Activated CD4-positive, CD25-positive, alpha-beta regulatory T cell (primary cell): ENCODE measurements around the gene MFN1.

Source experiments
- DNase-seq, 4 experiments: peaks; one replicate each; lab custom pipeline; 2025; lab: John Stamatoyannopoulos, UW

The MFN1 gene

DNA sequence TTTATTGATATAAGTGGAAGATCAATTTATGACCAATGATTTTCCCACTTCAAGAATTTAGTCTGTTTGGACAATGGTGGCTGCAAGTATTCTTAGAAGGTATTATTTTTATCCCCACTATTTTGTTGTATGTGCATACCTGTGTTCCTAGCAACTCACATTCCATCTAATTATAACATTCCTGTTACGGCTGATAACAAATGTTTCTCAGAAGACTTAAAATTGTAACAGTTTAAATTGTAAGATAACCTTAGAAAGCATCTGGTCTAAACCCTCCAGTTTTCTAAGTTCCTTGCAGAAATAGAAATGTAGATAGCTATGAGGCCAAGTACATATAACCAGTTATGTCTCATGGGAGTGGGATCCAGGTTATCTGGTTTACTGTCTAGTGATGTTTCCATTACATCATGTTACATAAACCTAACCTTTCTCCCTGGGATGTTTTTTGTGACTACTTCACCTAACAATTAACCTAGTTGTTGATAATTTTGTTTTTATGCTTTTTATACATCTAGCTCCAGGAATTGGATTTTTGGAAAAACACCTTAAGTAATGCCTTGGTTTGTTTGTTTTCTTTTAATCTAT, 11.1 kb upstream of the MFN1 start:
- DNase-seq = no peak

DNA sequence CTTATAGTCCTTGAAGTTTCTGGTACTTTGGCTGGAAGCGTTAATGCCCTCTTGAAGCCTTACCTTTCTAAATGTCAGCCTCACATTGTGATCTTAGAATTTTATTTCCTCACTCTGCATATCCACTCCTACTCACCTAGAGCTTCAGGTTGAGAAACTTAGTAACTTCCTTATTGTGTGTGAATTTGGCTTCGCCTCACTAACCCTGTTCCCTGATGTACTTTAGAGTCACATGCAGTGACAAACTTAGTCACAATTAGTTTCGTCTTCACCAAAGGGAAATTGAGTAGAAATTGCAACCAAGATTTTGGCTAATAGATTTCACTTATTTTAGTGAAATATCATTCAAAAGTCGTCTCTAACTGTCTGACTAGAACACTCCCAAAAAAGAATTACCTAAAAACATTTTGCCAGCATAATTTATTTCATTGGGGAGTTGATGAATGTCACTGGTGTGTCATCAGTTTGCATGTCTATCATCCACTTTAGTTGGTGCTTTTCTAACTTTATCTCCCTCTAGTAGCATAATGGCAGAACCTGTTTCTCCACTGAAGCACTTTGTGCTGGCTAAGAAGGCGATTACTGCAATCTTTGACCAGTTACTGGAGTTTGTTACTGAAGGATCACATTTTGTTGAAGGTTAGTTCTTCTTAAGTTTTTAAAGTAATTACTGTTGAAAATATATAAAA, 960 bp downstream of the MFN1 start:
- DNase-seq = no peak

- no peak for DNase-seq
Measured at GRCh38 chr3:179355996-179356395, 8.5 kb downstream of the MFN1 start.

- no peak for DNase-seq
Measured at GRCh38 chr3:179363332-179363731, 15.8 kb downstream of the MFN1 start.

DNA sequence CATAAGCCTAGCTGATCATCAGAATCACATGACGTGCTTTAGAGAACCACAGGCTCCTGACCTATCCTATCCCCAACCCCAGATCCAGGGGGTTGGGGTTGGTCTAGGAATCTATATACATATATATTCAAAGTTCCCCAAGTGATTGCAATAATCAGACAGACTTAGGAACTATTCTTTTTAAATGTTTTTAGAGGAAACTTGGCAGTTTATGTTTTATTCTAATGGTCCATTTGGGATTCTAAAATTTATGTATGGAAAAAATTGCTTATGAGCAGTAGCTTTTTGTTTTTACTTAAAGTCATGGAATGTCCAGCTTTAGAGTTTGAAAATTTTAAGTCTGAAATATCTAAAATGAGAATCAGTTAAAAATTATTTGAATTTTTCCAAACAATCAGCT, 22.1 kb downstream of the MFN1 start:
- no peak for DNase-seq

- no peak for DNase-seq
Measured at GRCh38 chr3:179373938-179374337, 26.4 kb downstream of the MFN1 start.

- DNase-seq = no peak
Measured at GRCh38 chr3:179375091-179375999, 27.8 kb downstream of the MFN1 start.

DNA sequence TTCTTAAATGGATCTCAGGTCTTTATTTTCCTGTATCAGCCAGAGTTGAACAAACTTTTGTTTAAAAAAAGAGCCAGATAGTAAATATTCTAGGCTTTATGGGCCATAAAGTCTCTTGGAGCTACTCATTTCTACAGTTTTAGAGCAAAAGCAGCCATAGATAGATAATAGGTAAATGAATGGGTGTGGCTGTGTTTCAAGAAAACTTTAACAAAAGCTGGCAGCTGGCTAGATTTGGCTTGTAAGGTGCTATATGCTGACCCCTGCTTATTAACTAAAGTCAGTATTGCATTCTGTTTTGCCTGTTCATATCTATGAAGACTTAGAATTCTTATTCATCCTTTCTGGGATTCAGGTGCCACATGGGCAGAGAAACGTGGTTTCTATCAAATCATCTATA, 29.0 kb downstream of the MFN1 start:
- DNase-seq = no peak

DNA sequence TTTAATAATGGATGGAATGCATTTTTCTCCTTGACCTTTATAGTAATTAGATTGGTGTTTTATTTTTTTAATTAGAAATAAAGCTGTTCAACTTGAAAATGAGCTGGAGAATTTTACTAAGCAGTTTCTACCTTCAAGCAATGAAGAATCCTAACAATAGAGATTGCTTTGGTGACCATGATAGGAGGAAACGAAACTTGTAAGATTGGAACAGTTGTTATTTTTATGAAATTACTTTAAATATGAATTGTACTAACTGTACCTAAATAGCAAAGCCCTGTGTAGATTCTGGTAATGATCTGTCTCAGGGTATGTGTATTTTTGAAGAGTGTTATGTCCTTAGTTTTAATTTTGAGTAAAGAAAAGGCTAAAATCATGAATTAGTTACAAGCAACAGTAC, 44.4 kb downstream of the MFN1 start:
- DNase-seq = no peak

DNA sequence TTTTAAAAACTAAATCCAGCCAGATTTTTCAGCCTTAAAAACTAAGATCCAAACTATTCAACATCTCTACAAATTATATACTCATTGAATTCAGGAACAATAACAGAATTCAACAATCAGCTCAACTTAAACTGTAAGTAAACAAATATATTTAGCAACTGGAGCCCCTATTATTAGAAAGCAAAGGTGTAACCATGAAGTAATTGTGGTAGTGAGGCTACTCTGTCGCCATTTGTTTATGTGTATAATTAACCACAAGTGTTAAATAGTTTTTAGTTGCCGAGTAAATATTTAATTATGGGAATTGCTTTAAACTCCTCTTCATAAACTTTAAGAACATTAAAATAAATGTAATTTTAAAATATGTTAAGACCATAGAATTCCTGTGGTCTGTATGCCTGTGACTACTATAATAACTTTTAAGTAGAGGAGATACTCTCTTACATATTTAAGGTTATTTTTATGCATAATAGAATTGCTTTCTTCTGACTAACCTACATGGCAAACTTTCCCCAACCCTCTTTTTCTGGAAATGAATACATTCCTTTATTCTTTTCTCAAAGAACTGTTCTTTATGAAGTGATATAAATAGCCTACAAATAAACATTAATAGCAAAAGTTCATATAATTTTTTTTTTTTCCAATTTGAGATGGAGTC, 51.2 kb downstream of the MFN1 start:
- no peak for DNase-seq

GRCh38 chr3:179401561-179401960, 54.1 kb downstream of the MFN1 start:
- no peak for DNase-seq

- no peak for DNase-seq
Measured at GRCh38 chr3:179402963-179403362, 55.5 kb downstream of the MFN1 start.

DNA sequence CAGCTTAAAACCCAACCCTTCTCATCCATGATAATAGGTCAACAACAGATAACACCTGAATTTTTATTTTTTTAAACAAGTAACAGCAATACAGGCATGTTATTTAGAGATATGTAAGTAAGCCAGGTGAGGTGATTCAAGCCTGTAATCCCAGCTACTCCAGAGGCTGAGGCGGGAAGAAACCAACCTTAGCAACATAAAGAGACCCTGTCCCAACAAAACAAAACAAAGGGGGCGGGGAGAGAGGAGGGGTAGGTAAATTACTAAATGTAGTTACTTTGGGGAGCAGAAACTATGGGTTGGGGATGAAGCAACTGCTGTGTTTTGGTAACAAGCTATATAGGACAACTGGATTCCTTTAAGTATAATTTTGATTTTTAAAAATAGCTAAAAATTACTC, 56.8 kb downstream of the MFN1 start:
- no peak for DNase-seq

GRCh38 chr3:179410331-179410730, 62.8 kb downstream of the MFN1 start:
- DNase-seq = no peak

DNA sequence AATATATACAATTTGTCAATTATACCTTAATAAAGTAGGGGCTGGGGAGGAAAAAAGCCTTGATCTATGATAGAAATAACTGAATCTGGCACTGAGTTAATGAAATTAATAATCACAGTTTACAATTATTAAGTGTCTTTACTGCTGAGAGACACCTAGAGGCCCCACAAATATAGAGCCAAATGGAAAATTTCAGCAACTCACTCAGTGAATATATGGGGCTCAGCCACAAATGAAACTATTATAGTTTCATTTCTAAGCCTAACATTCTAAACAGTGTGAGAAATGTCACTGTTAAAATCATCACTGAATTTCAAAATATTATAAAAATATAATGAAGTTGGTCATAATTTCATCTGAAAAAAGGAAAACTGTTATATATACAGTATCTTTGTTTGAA, 63.5 kb downstream of the MFN1 start:
- DNase-seq = no peak

DNA sequence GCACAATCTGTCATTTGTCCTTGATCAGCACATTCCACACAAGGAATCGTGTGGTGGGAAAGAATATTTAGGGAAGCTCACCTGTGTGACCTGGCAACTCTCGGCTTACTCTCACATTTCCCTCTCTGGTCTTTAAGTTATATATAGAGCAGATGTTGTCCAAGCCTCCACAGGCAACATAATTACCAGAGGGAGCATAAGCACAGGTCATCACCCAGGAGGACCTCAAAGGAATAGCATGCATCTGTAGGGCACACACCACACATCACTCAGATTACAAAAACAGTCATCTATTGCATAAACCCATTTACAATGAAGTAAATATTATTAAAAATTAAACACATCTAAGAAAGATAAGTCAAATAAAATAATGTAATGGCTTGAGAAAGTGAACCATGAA, 67.3 kb downstream of the MFN1 start:
- DNase-seq = no peak

- DNase-seq = no peak
Measured at GRCh38 chr3:179415377-179415776, 67.9 kb downstream of the MFN1 start.

- no peak for DNase-seq
Measured at GRCh38 chr3:179416681-179417080, 69.2 kb downstream of the MFN1 start.

DNA sequence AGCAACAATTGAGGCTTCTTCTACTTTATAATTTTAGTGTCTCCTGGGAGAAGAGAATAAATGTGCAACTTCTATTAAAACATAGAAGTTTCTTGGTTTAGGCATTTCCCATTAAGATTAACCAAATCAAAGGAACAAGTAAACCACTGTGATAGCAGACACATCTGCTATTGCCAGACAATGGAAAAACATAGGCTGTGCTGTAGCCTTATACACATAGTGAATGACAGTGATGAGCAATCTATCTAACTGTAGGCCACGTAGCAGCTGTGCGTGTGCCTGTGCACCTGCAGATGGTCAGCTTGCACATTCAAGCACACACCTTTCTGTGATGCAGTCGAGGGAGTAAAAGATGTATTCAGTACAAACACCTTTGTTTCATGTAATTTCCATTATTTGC, 71.1 kb downstream of the MFN1 start:
- no peak for DNase-seq

GRCh38 chr3:179421500-179421899, 74.0 kb downstream of the MFN1 start:
- no peak for DNase-seq

DNA sequence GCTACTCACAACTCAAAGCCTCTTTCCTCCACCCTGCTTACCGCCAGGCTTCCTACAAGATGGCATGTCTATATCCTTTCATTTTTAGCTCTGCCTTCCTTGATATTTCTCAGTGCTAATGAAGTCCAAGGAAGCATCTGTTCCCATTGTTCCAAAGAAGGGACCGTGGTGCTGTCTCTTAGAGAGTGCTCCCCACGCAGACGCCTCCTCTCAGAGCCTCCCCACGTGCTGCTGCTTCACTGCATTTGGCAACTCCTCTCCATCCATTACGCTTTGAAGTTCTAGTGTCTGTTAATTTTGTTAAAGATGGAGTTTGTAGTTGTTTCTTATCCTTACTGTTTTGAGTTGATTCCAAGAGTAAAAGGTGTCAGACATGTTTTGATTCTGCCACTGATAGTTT, 77.6 kb downstream of the MFN1 start:
- DNase-seq = no peak

- no peak for DNase-seq
Measured at GRCh38 chr3:179428876-179429548, 81.5 kb downstream of the MFN1 start.
